Measurements from ENCODE around the gene CA5B. TPM values are rescaled to one million over a fixed set of nuclear protein-coding genes. Genes with fewer than 3 reads are reported as not detected.
"Not testable (repeated sequence)": the region's sequence is repeated elsewhere in the genome, so short reads cannot be mapped to it uniquely, and the experiment has no call there.

Gene CA5B
- polyA plus RNA-seq, 4 donors: 0.22 to 3.0 (median 1.3) TPM

GRCh38 chrX:15744181-15744867 lies 6.3 kb downstream of the CA5B start:
- Histone ChIP-seq H3K27me3 (ENCODE audit: control insufficient read depth in 3 of 3, insufficient read depth in 3 of 3, low read length in 3 of 3) (no peaks in the 10 kb centered on the region), H3K9me3 (ENCODE audit: control insufficient read depth in 2 of 2, insufficient read depth in 1 of 2, low read depth in 1 of 2, low read length in 1 of 2) (no peaks in the 10 kb centered on the region), H3K27ac (ENCODE audit: low read depth in 1 of 3, low read length in 2 of 3) (no peak overlapping the region), H3K4me1 (ENCODE audit: control insufficient read depth in 3 of 3, insufficient read depth in 2 of 3, low read depth in 1 of 3, low read length in 2 of 3) (no peaks in the 10 kb centered on the region), H3K4me3 (ENCODE audit: low read depth in 1 of 3, low read length in 3 of 3) (no peak overlapping the region), H3K36me3 (ENCODE audit: control insufficient read depth in 3 of 3, insufficient read depth in 2 of 3, low read depth in 1 of 3, low read length in 3 of 3) (no peaks in the 10 kb centered on the region)
- WGBS, 3 donors: 80 to 83% (median 82%) methylated on average over 9 of the region's 9 CpGs
- FAIRE-seq (no peak), DNase-seq (no peak)

- H3K4me3 ChIP-seq (ENCODE audit: low read depth in 1 of 3, low read length in 3 of 3): no peak overlapping the region
- FAIRE-seq (no peak), DNase-seq (no peak)
- no peaks in the 10 kb centered on the region for H3K36me3 ChIP-seq (ENCODE audit: control insufficient read depth in 3 of 3, insufficient read depth in 2 of 3, low read depth in 1 of 3, low read length in 3 of 3)
- no peaks in the 10 kb centered on the region for H3K27me3 ChIP-seq (ENCODE audit: control insufficient read depth in 3 of 3, insufficient read depth in 3 of 3, low read length in 3 of 3)
- no peak overlapping the region for H3K27ac ChIP-seq (ENCODE audit: low read depth in 1 of 3, low read length in 2 of 3)
- no peaks in the 10 kb centered on the region for H3K4me1 ChIP-seq (ENCODE audit: control insufficient read depth in 3 of 3, insufficient read depth in 2 of 3, low read depth in 1 of 3, low read length in 2 of 3)
- 95 to 97% (median 97%) methylated on average over 4 of the region's 4 CpGs for whole genome bisulfite sequencing, 3 donors
- H3K9me3 ChIP-seq (ENCODE audit: control insufficient read depth in 2 of 2, insufficient read depth in 1 of 2, low read depth in 1 of 2, low read length in 1 of 2): no peaks in the 10 kb centered on the region
Observed at GRCh38 chrX:15745179-15745578, 7.1 kb downstream of the CA5B start.

- not testable (repeated sequence) for H3K4me1 ChIP-seq (ENCODE audit: control insufficient read depth in 3 of 3, insufficient read depth in 2 of 3, low read depth in 1 of 3, low read length in 2 of 3); H3K36me3 ChIP-seq (ENCODE audit: control insufficient read depth in 3 of 3, insufficient read depth in 2 of 3, low read depth in 1 of 3, low read length in 3 of 3); H3K27ac ChIP-seq (ENCODE audit: low read depth in 1 of 3, low read length in 2 of 3); H3K9me3 ChIP-seq (ENCODE audit: control insufficient read depth in 2 of 2, insufficient read depth in 1 of 2, low read depth in 1 of 2, low read length in 1 of 2); FAIRE-seq; H3K4me3 ChIP-seq (ENCODE audit: low read depth in 1 of 3, low read length in 3 of 3); DNase-seq; H3K27me3 ChIP-seq (ENCODE audit: control insufficient read depth in 3 of 3, insufficient read depth in 3 of 3, low read length in 3 of 3)
- 87 to 90% (median 88%) methylated on average over 6 of the region's 6 CpGs for WGBS, 3 donors
Observed at GRCh38 chrX:15746651-15747050, 8.6 kb downstream of the CA5B start.

GRCh38 chrX:15747626-15748173 lies 9.6 kb downstream of the CA5B start:
- H3K4me3 ChIP-seq (ENCODE audit: low read depth in 1 of 3, low read length in 3 of 3): no peak overlapping the region
- no peak for DNase-seq
- no peaks in the 10 kb centered on the region for H3K36me3 ChIP-seq (ENCODE audit: control insufficient read depth in 3 of 3, insufficient read depth in 2 of 3, low read depth in 1 of 3, low read length in 3 of 3)
- no peaks in the 10 kb centered on the region for H3K9me3 ChIP-seq (ENCODE audit: control insufficient read depth in 2 of 2, insufficient read depth in 1 of 2, low read depth in 1 of 2, low read length in 1 of 2)
- no peaks in the 10 kb centered on the region for H3K27me3 ChIP-seq (ENCODE audit: control insufficient read depth in 3 of 3, insufficient read depth in 3 of 3, low read length in 3 of 3)
- WGBS, 3 donors: 91 to 98% (median 96%) methylated on average over 12 to 13 of the region's 13 CpGs
- no peak for FAIRE-seq
- no peak overlapping the region for H3K27ac ChIP-seq (ENCODE audit: low read depth in 1 of 3, low read length in 2 of 3)
- H3K4me1 ChIP-seq (ENCODE audit: control insufficient read depth in 3 of 3, insufficient read depth in 2 of 3, low read depth in 1 of 3, low read length in 2 of 3): no peaks in the 10 kb centered on the region

- Histone ChIP-seq H3K4me1 (ENCODE audit: control insufficient read depth in 3 of 3, insufficient read depth in 2 of 3, low read depth in 1 of 3, low read length in 2 of 3) (no peaks in the 10 kb centered on the region), H3K27ac (ENCODE audit: low read depth in 1 of 3, low read length in 2 of 3) (no peak overlapping the region), H3K9me3 (ENCODE audit: control insufficient read depth in 2 of 2, insufficient read depth in 1 of 2, low read depth in 1 of 2, low read length in 1 of 2) (no peaks in the 10 kb centered on the region), H3K27me3 (ENCODE audit: control insufficient read depth in 3 of 3, insufficient read depth in 3 of 3, low read length in 3 of 3) (no peaks in the 10 kb centered on the region), H3K36me3 (ENCODE audit: control insufficient read depth in 3 of 3, insufficient read depth in 2 of 3, low read depth in 1 of 3, low read length in 3 of 3) (no peaks in the 10 kb centered on the region), H3K4me3 (ENCODE audit: low read depth in 1 of 3, low read length in 3 of 3) (no peak overlapping the region)
- FAIRE-seq (no peak), DNase-seq (no peak)
- WGBS, 3 donors: 76 to 96% (median 89%) methylated on average over 3 of the region's 3 CpGs
Observed at GRCh38 chrX:15748841-15749240, 10.8 kb downstream of the CA5B start.

- DNase-seq: peak in 1 of 2 donors; percentile 17
- 30 to 76% (median 75%) methylated on average over 7 of the region's 7 CpGs for WGBS, 3 donors
- no peak overlapping the region for H3K4me3 ChIP-seq (ENCODE audit: low read depth in 1 of 3, low read length in 3 of 3)
Observed at GRCh38 chrX:15749642-15750610, 11.9 kb downstream of the CA5B start.

GRCh38 chrX:15750611-15751154 lies 12.6 kb downstream of the CA5B start:
- WGBS, 3 donors: 49 to 77% (median 73%) methylated on average over 5 of the region's 5 CpGs
- FAIRE-seq (no peak), DNase-seq (no peak)
- Histone ChIP-seq H3K4me1 (ENCODE audit: control insufficient read depth in 3 of 3, insufficient read depth in 2 of 3, low read depth in 1 of 3, low read length in 2 of 3) (no peaks in the 10 kb centered on the region), H3K36me3 (ENCODE audit: control insufficient read depth in 3 of 3, insufficient read depth in 2 of 3, low read depth in 1 of 3, low read length in 3 of 3) (no peaks in the 10 kb centered on the region), H3K4me3 (ENCODE audit: low read depth in 1 of 3, low read length in 3 of 3) (no peak overlapping the region), H3K27me3 (ENCODE audit: control insufficient read depth in 3 of 3, insufficient read depth in 3 of 3, low read length in 3 of 3) (no peaks in the 10 kb centered on the region), H3K9me3 (ENCODE audit: control insufficient read depth in 2 of 2, insufficient read depth in 1 of 2, low read depth in 1 of 2, low read length in 1 of 2) (no peaks in the 10 kb centered on the region), H3K27ac (ENCODE audit: low read depth in 1 of 3, low read length in 2 of 3) (peak overlapping the region in 1 of 3 donors; percentile 92)

More at GRCh38 chrX:15749642-15750610, 11.9 kb downstream of the CA5B start:
- FAIRE-seq: peak; percentile 23
- Histone ChIP-seq H3K36me3 (ENCODE audit: control insufficient read depth in 3 of 3, insufficient read depth in 2 of 3, low read depth in 1 of 3, low read length in 3 of 3) (no peaks in the 10 kb centered on the region), H3K27ac (ENCODE audit: low read depth in 1 of 3, low read length in 2 of 3) (peak overlapping the region in 2 of 3 donors; percentile 37 to 89), H3K27me3 (ENCODE audit: control insufficient read depth in 3 of 3, insufficient read depth in 3 of 3, low read length in 3 of 3) (no peaks in the 10 kb centered on the region), H3K9me3 (ENCODE audit: control insufficient read depth in 2 of 2, insufficient read depth in 1 of 2, low read depth in 1 of 2, low read length in 1 of 2) (no peaks in the 10 kb centered on the region), H3K4me1 (ENCODE audit: control insufficient read depth in 3 of 3, insufficient read depth in 2 of 3, low read depth in 1 of 3, low read length in 2 of 3) (no peaks in the 10 kb centered on the region)

- H3K36me3 ChIP-seq (ENCODE audit: control insufficient read depth in 3 of 3, insufficient read depth in 2 of 3, low read depth in 1 of 3, low read length in 3 of 3): no peaks in the 10 kb centered on the region
- FAIRE-seq (peak; percentile 67), DNase-seq (peak; percentile 18 to 28)
- no peaks in the 10 kb centered on the region for H3K9me3 ChIP-seq (ENCODE audit: control insufficient read depth in 2 of 2, insufficient read depth in 1 of 2, low read depth in 1 of 2, low read length in 1 of 2)
- no peaks in the 10 kb centered on the region for H3K4me1 ChIP-seq (ENCODE audit: control insufficient read depth in 3 of 3, insufficient read depth in 2 of 3, low read depth in 1 of 3, low read length in 2 of 3)
- WGBS, 3 donors: 23 to 52% (median 50%) methylated on average over 4 of the region's 4 CpGs
- H3K27me3 ChIP-seq (ENCODE audit: control insufficient read depth in 3 of 3, insufficient read depth in 3 of 3, low read length in 3 of 3): no peaks in the 10 kb centered on the region
- no peak overlapping the region for H3K4me3 ChIP-seq (ENCODE audit: low read depth in 1 of 3, low read length in 3 of 3)
- peak overlapping the region in 1 of 3 donors; percentile 84 for H3K27ac ChIP-seq (ENCODE audit: low read depth in 1 of 3, low read length in 2 of 3)
Observed at GRCh38 chrX:15751155-15751819, 13.2 kb downstream of the CA5B start.
